GM06990 (cell line): Measurements from ENCODE around the gene AHNAK.
"Not testable (repeated sequence)": the region's sequence is repeated elsewhere in the genome, so short reads cannot be mapped to it uniquely, and the experiment has no call there.

ENCODE experiments used
- DNase-seq: peaks from one replicate; pipeline ENCODE4 v3.0.0-alpha.2; 2011; ENCODE audit not compliant: insufficient read length; ENCODE audit errors: extremely low read depth
- H3K27me3 ChIP-seq: replicated peaks from 2 replicates; pipeline ENCODE4 v1.6.0; 2011; ENCODE audit warnings: low read length; ENCODE audit not compliant: control insufficient read depth, insufficient read depth
- H3K36me3 ChIP-seq: 2 replicates; pipeline ENCODE4 v1.5.1; 2011; ENCODE audit warnings: low read length; ENCODE audit not compliant: control insufficient read depth, insufficient read depth
- H3K4me3 ChIP-seq: replicated peaks from 2 replicates; pipeline ENCODE4 v1.5.1; 2011; ENCODE audit warnings: low read depth, mild to moderate bottlenecking, control low read depth, low read length
- CTCF ChIP-seq: IDR thresholded peaks from 2 replicates; pipeline ENCODE4 v1.5.1; 2011; ENCODE audit warnings: low read length, control low read depth, mild to moderate bottlenecking, inconsistent platforms; ENCODE audit not compliant: insufficient read depth, poor library complexity, severe bottlenecking

The AHNAK gene

DNA sequence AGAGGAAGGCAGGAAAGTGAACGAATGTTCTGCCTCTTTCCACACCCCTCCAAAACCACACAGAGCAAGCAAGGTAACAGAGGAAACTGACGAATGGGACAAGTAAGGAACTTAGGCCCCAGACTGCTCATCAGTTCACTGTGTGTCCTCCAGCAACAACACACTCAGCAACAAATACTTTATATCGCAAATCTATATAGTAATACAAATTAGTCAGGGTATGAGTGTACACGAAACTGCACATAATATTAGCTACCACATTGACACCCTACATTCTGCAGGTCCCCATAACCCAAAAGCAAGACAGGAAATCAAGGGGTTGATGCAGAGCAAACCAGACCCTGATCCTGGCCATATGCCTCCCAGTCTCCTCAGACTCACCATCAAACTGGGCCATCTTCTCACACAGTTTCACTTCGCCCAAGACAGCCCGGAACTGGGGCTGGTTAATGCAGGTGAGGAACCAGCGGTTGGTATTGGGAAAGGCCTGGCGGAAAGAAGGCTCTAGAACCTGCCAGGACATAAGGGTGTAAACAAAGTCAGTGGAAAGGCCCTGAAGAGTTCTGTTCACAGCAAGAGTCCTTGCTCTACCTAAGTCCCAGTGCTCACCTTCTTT, 20.5 kb upstream of the AHNAK start:
- no peaks in the 10 kb centered on the region for H3K27me3 ChIP-seq
- peaks cover 34% of the 10 kb centered on the region for H3K36me3 ChIP-seq
- no peak for TF ChIP-seq CTCF
- DNase-seq = no peak
- H3K4me3 ChIP-seq = no peak overlapping the region

GRCh38 chr11:62566247-62566646, 19.6 kb upstream of the AHNAK start:
- DNase-seq = no peak
- H3K27me3 ChIP-seq = no peaks in the 10 kb centered on the region
- no peak overlapping the region for H3K4me3 ChIP-seq
- TF ChIP-seq CTCF = no peak
- peaks cover 28% of the 10 kb centered on the region for H3K36me3 ChIP-seq

DNA sequence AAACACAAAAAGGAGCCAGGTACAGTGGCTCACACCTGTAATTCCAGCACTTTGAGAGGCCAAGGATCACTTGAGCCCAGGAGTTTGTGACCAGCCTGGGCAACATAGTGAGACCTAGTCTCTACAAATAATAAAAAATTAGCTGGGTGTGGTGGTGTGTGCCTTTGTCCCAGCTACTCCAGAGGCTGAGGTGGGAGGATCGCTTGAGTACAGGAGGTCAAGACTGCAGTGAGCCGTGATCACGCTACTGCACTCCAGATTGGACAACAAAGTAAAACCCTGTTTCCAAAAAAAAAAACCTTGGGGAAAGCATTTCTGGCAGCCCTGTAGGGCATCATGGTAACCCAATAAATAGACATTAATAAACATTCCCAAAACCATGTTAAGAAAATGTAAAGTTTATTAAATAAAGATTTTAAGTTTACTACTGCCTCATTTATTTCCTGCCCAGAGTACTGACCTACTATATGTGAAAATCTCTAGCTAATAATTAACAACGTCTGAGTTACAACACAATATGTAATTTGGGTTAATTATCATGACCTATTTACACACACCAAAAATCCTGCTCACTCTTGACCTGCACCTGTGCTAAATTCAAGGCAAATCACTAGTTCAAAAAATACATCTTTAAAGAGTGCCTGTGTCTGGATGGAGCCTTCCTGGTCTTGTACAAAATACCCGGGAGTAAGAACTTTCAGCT, 18.6 kb upstream of the AHNAK start:
- TF ChIP-seq CTCF = no peak
- Histone ChIP-seq H3K4me3 (no peak overlapping the region), H3K36me3 (peaks cover 26% of the 10 kb centered on the region), H3K27me3 (no peaks in the 10 kb centered on the region)
- no peak for DNase-seq

GRCh38 chr11:62561677-62562230, 15.1 kb upstream of the AHNAK start:
- peaks cover 31% of the 10 kb centered on the region for H3K36me3 ChIP-seq
- H3K27me3 ChIP-seq, H3K4me3 ChIP-seq, DNase-seq: not testable (repeated sequence)

GRCh38 chr11:62560566-62561103, 14.0 kb upstream of the AHNAK start:
- Histone ChIP-seq H3K4me3 (no peak overlapping the region), H3K27me3 (no peaks in the 10 kb centered on the region), H3K36me3 (peaks cover 24% of the 10 kb centered on the region)
- TF ChIP-seq CTCF = peak; percentile 73
- DNase-seq = no peak

DNA sequence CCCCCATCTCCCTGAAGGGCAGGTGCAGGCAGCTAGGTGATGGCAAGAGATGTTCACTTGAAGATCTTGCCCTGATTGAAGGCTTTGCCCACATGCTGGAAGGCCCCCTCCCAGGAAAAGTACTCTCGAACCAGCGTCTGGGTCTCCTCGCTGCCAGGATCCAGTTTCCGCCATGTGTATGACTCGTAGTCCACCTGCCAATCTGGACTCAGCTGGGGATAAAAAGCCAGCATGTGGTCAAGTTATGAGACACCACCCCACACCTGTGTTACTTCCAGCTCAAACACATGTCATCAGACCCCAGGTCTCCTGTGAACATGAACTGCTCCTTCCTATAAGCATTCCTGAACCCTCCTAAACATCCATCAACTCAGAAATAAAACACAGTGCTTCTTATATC, 13.0 kb upstream of the AHNAK start:
- not testable (repeated sequence) for H3K4me3 ChIP-seq

More for the DNA sequence above, 13.0 kb upstream of the AHNAK start:
- H3K27me3 ChIP-seq, DNase-seq: not testable (repeated sequence)
- peaks cover 21% of the 10 kb centered on the region for H3K36me3 ChIP-seq
